Endothelial cell of hepatic sinusoid (primary cell): ENCODE results near the gene ARMC5.
"Not testable (repeated sequence)": the region's sequence is repeated elsewhere in the genome, so short reads cannot be mapped to it uniquely, and the experiment has no call there.

Experiments used
- in situ Hi-C: cut with HindIII; loops from 2 replicates; pipeline ENCODE4 v1.10.0; 2017; ENCODE audit warnings: low sequenced_read_pairs

Gene ARMC5, protein sequence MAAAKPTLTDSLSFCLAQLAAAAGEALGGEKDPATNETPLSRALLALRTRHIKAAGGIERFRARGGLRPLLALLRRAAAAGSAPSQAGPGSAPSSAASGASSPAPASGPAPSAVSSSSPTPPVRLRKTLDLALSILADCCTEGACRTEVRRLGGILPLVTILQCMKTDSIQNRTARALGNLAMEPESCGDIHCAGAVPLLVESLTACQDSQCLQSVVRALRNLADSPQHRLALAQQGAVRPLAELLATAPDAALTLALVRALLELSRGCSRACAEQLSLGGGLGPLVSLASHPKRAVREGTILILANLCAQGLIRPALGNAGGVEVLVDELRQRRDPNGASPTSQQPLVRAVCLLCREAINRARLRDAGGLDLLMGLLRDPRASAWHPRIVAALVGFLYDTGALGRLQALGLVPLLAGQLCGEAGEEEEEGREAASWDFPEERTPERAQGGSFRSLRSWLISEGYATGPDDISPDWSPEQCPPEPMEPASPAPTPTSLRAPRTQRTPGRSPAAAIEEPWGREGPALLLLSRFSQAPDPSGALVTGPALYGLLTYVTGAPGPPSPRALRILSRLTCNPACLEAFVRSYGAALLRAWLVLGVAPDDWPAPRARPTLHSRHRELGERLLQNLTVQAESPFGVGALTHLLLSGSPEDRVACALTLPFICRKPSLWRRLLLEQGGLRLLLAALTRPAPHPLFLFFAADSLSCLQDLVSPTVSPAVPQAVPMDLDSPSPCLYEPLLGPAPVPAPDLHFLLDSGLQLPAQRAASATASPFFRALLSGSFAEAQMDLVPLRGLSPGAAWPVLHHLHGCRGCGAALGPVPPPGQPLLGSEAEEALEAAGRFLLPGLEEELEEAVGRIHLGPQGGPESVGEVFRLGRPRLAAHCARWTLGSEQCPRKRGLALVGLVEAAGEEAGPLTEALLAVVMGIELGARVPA

GRCh38 chr16:31458844-31459686, at the start of gene ARMC5:
Gene ARMC5, plus strand, starts transcription at chr16:31459501. Its CDS starts 24 bp downstream, at chr16:31459525.
- in situ Hi-C loops = loop anchor here (25.0 kb wide), 2 partner anchors 397 to 522 kb away; partner anchors contain the start of genes ORAI3, ZNF646 and ZNF668

GRCh38 chr16:31410082-31410481, 49.2 kb upstream of the ARMC5 start:
- in situ Hi-C loops = no loop called here

GRCh38 chr16:31411024-31411844, 48.1 kb upstream of the ARMC5 start:
- in situ Hi-C loops = no loop called here

DNA sequence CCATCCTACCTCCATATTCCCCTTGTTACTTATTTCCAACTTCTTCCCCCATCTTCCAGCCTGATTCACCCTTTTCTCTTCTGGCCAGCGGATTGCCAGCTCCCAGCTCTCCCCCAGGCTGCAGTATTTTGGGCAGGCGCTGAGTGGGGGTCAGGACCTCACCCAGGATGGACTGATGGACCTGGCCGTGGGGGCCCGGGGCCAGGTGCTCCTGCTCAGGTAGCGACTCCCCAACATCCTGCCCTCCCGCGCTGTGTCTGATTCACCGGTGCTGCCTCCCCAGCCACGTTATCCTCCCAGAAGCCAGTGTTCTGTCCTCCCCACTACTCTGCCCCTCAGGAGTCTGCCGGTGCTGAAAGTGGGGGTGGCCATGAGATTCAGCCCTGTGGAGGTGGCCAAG, 46.6 kb upstream of the ARMC5 start:
- in situ Hi-C loops = no loop called here

DNA sequence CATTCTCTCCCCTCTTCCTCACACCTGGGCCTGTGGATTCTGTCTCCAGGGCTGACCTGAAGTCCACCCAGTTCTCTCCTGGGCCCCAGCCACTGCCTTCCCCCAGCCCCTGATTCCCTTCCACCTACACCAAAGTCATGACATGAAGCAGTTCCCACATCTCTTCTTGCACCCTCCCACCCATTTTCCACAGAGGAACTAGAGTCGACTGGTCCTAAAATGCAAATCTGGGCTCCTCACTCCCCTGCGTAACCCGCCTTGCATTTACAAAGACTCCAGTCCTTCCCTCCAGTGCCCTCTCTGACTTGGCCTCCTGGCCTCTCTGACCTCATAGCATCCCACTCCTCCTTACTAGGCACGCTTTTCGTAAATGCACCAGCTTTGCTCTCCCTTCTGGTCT, 45.9 kb upstream of the ARMC5 start:
- in situ Hi-C loops = no loop called here

DNA sequence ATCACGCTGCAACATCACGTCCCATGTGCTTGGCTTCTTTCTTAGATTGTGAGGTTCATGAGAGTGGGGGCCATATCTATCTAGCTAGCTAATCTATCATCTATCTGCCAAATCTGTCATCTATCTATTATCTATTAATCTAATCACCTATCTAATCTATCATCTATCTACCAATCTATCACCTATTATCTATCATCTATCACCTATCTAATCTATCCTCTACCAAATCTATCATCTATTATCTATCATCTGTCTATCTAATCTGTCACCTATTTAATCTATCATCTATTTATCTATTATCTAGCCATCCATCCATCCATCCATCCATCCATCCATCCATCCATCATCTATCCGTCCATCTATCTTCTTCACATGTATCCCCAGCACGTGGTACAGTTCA, 45.4 kb upstream of the ARMC5 start:
- in situ Hi-C loops = no loop called here

DNA sequence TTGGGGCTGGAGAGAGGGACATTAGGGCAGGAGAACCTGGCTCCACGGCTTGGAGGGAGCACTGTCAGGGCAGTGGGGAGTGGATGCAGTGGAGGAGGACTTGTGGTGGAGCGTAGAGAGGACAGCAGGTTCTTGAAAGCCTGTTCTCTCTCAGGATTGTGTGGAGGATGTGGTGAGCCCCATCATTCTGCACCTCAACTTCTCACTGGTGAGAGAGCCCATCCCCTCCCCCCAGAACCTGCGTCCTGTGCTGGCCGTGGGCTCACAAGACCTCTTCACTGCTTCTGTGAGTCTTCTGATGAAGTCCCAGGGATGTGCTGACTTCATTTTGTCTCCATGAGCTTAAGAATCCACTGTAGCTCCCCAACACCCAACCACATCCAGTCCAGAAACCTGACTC, 44.6 kb upstream of the ARMC5 start:
- in situ Hi-C loops = no loop called here

- in situ Hi-C loops = no loop called here
Observed at GRCh38 chr16:31416371-31416770, 42.9 kb upstream of the ARMC5 start.

- in situ Hi-C loops = not testable (repeated sequence)
Observed at GRCh38 chr16:31417036-31417435, 42.3 kb upstream of the ARMC5 start.

DNA sequence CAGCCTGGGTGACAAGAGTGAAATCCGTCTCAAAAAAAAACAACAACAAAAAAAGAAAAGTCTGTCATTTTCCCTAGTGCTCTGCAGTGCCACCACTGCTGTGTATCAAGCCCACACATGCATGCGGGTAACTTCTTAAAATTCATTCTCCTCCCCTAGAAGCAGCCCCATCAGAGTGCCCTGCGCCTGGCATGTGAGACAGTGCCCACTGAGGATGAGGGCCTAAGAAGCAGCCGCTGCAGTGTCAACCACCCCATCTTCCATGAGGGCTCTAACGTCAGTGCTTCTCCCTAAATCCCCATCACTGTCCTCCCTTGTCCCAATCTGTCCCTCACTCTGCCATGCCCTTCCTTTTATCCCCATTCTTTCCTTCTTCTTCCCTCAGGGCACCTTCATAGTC, 41.4 kb upstream of the ARMC5 start:
- in situ Hi-C loops = no loop called here

DNA sequence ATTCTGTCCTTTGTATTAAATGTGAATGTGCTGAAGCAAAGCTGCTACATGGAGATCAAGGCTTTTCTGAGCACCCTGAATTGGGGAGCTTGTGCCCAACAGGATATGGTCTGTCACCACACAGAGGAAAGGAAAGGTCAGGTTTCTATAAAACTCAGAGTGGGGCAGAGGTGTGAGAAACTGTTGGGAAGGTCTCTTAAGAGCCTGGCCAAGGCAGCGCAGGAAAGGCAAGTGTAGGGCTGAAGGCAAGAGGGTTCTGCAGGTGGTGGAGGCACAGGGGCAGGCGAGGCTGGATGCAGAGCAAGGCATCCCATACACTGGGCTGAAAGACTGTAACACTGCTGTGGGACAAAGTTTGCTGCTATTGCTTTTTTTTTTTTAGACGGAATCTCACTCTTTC, 39.3 kb upstream of the ARMC5 start:
- in situ Hi-C loops = no loop called here

GRCh38 chr16:31421587-31421986, 37.7 kb upstream of the ARMC5 start:
- in situ Hi-C loops = no loop called here

- in situ Hi-C loops = no loop called here
Observed at GRCh38 chr16:31423241-31423640, 36.1 kb upstream of the ARMC5 start.

GRCh38 chr16:31423801-31424200, 35.5 kb upstream of the ARMC5 start:
- in situ Hi-C loops = no loop called here

DNA sequence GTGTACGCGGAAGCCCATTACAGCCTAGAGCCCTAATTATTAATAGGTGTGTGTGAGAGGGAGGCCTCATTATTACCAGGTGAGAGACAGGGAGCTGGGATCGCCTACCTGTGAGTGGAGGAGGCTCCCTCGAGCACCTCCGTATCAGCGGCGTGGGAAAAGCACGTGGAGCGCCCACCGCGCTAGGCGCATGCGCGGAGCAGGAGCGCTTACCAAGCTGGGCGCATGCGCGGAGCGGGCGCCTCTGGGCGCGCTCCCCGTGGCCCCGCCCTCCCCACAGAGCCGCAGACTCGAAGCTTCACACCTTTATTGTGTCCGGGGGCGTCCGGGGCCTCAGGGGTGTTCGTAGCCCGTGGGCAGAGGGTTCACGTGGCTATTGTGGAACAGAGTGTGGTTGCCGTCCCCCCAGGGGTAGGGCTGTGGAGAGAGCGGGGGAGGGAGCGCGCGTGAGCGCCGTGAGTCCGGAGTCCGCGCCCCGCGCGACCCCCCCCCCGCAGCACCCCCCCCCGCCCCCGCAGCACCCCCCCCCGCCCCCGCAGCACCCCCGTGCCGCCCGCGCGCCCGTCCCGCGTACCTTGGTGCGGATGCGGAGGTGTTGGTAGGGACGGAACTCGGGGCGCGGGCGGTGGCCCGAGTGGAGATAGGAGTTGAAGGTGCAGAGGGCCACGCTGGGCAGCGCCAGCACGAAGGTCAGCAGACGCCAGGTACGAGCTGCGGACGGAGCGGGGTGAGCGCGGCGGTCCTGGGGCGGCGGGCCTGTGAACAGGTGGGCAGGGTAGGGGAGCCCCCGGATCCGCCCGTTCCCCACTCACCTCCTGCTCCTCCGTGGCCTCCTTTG, 31.6 kb upstream of the ARMC5 start:
- in situ Hi-C loops = no loop called here

DNA sequence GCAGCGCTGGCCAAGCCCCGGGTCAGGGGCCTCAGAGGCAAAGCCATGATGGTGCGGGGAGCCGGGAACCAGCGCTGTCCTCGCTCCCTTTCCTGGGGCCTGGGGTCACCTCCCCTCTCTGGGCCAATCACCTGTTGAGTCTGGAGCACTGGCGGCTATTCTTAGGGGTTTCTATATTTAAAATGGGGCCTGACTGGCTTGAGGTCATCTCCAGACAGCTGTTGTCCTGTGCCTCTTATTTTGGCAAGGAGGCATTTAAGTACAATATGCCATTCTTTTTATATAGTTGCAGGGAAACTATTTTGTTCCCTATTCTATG, 31.1 kb upstream of the ARMC5 start, which contains the start of gene COX6A2:
TSS of gene COX6A2 (minus strand) at position 82 of the 319 bp plus-strand sequence. CDS start at position 47, 35 bp downstream.
- in situ Hi-C loops = no loop called here

DNA sequence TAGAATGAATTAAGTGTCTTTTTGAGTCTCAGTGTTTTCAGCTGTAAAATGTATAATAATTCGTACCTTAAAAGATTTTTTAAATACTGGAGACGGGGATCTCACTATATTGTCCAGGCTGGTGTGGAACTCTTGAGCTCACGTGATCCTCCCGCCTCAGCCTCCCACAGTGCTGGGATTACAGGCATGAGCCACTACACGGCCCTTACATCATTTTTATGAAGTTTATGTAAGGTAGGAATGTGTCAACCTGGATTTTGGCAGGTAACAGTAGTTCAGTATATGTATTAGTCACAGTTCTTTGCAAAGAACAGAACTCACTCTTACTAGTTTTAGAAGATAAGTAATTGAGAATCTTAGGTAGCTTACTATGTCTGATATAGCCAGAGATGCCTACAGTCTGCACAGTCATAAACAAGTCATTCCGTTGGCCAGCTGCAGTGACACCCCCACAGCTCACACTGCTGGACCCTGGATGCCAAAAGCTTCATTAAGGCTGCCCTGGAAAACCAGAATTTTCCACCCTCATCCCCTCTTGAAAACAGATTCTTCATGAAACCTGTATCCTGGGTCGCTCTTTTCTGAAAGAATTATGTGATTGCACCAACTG, 30.6 kb upstream of the ARMC5 start:
- in situ Hi-C loops = no loop called here

GRCh38 chr16:31429314-31429713, 30.0 kb upstream of the ARMC5 start:
- in situ Hi-C loops = no loop called here

GRCh38 chr16:31429796-31430195, 29.5 kb upstream of the ARMC5 start:
- in situ Hi-C loops = no loop called here
